ENCODE measurements around the gene DHRS7C.

DHRS7C gene

GRCh38 chr17:9769036-9769695, 22.2 kb downstream of the DHRS7C start:
- TF ChIP-seq JUND (IDR thresholded peaks at IDR 0.05; ENCODE audit: low read depth), result no peak
- DNase-seq (ENCODE audit: low read depth in 1 of 2, low spot score in 1 of 2), result no peak
- in situ Hi-C loops (cut with HindIII; ENCODE audit: low pct_unique_long_range_greater_than_20kb, low sequenced_read_pairs), result no loop called here

- TF ChIP-seq JUND (IDR thresholded peaks at IDR 0.05; ENCODE audit: low read depth), result no peak
- in situ Hi-C loops (cut with HindIII; ENCODE audit: low pct_unique_long_range_greater_than_20kb, low sequenced_read_pairs), result no loop called here
- DNase-seq (ENCODE audit: low read depth in 1 of 2, low spot score in 1 of 2), result peak; percentile 20 to 52
Measured at GRCh38 chr17:9768381-9768934, 22.9 kb downstream of the DHRS7C start.

GRCh38 chr17:9767432-9767991, 23.9 kb downstream of the DHRS7C start:
- in situ Hi-C loops (cut with HindIII; ENCODE audit: low pct_unique_long_range_greater_than_20kb, low sequenced_read_pairs), result no loop called here
- no peak for TF ChIP-seq JUND (IDR thresholded peaks at IDR 0.05; ENCODE audit: low read depth)
- DNase-seq (ENCODE audit: low read depth in 1 of 2, low spot score in 1 of 2), result no peak

GRCh38 chr17:9766970-9767369, 24.4 kb downstream of the DHRS7C start:
- no peak for TF ChIP-seq JUND (IDR thresholded peaks at IDR 0.05; ENCODE audit: low read depth)
- no peak for DNase-seq (ENCODE audit: low read depth in 1 of 2, low spot score in 1 of 2)
- in situ Hi-C loops (cut with HindIII; ENCODE audit: low pct_unique_long_range_greater_than_20kb, low sequenced_read_pairs), result no loop called here

- TF ChIP-seq JUND (IDR thresholded peaks at IDR 0.05; ENCODE audit: low read depth), result no peak
- in situ Hi-C loops (cut with HindIII; ENCODE audit: low pct_unique_long_range_greater_than_20kb, low sequenced_read_pairs), result no loop called here
- DNase-seq (ENCODE audit: low read depth in 1 of 2, low spot score in 1 of 2), result no peak
Measured at GRCh38 chr17:9765322-9765721, 26.1 kb downstream of the DHRS7C start.

- TF ChIP-seq JUND (IDR thresholded peaks at IDR 0.05; ENCODE audit: low read depth), result no peak
- no peak for DNase-seq (ENCODE audit: low read depth in 1 of 2, low spot score in 1 of 2)
- in situ Hi-C loops (cut with HindIII; ENCODE audit: low pct_unique_long_range_greater_than_20kb, low sequenced_read_pairs), result no loop called here
Measured at GRCh38 chr17:9763643-9764042, 27.7 kb downstream of the DHRS7C start.

GRCh38 chr17:9760266-9760665, 31.1 kb downstream of the DHRS7C start:
- in situ Hi-C loops (cut with HindIII; ENCODE audit: low pct_unique_long_range_greater_than_20kb, low sequenced_read_pairs), result no loop called here
- DNase-seq (ENCODE audit: low read depth in 1 of 2, low spot score in 1 of 2), result no peak
- TF ChIP-seq JUND (IDR thresholded peaks at IDR 0.05; ENCODE audit: low read depth), result no peak

GRCh38 chr17:9755083-9755482, 36.3 kb downstream of the DHRS7C start:
- no peak for DNase-seq (ENCODE audit: low read depth in 1 of 2, low spot score in 1 of 2)
- in situ Hi-C loops (cut with HindIII; ENCODE audit: low pct_unique_long_range_greater_than_20kb, low sequenced_read_pairs), result no loop called here
- TF ChIP-seq JUND (IDR thresholded peaks at IDR 0.05; ENCODE audit: low read depth), result no peak

GRCh38 chr17:9750524-9750923, 40.9 kb downstream of the DHRS7C start:
- in situ Hi-C loops (cut with HindIII; ENCODE audit: low pct_unique_long_range_greater_than_20kb, low sequenced_read_pairs), result no loop called here
- no peak for DNase-seq (ENCODE audit: low read depth in 1 of 2, low spot score in 1 of 2)
- no peak for TF ChIP-seq JUND (IDR thresholded peaks at IDR 0.05; ENCODE audit: low read depth)

- in situ Hi-C loops (cut with HindIII; ENCODE audit: low pct_unique_long_range_greater_than_20kb, low sequenced_read_pairs), result no loop called here
- DNase-seq (ENCODE audit: low read depth in 1 of 2, low spot score in 1 of 2), result no peak
- no peak for TF ChIP-seq JUND (IDR thresholded peaks at IDR 0.05; ENCODE audit: low read depth)
Measured at GRCh38 chr17:9729735-9730420, 61.5 kb downstream of the DHRS7C start.

GRCh38 chr17:9729034-9729650, 62.2 kb downstream of the DHRS7C start:
- peak; percentile 48 to 60 for DNase-seq (ENCODE audit: low read depth in 1 of 2, low spot score in 1 of 2)
- TF ChIP-seq JUND (IDR thresholded peaks at IDR 0.05; ENCODE audit: low read depth), result no peak
- in situ Hi-C loops (cut with HindIII; ENCODE audit: low pct_unique_long_range_greater_than_20kb, low sequenced_read_pairs), result no loop called here

- in situ Hi-C loops (cut with HindIII; ENCODE audit: low pct_unique_long_range_greater_than_20kb, low sequenced_read_pairs), result no loop called here
Measured at GRCh38 chr17:9728564-9728963, 62.8 kb downstream of the DHRS7C start.

GRCh38 chr17:9728005-9728404, 63.4 kb downstream of the DHRS7C start:
- TF ChIP-seq JUND (IDR thresholded peaks at IDR 0.05; ENCODE audit: low read depth), result no peak
- no peak for DNase-seq (ENCODE audit: low read depth in 1 of 2, low spot score in 1 of 2)
- in situ Hi-C loops (cut with HindIII; ENCODE audit: low pct_unique_long_range_greater_than_20kb, low sequenced_read_pairs), result no loop called here

More at GRCh38 chr17:9728564-9728963, 62.8 kb downstream of the DHRS7C start:
- no peak for DNase-seq (ENCODE audit: low read depth in 1 of 2, low spot score in 1 of 2)
- TF ChIP-seq JUND (IDR thresholded peaks at IDR 0.05; ENCODE audit: low read depth), result no peak

All from T47D (cell line).